ENCODE results near the gene STAG1.

Gene STAG1

DNA sequence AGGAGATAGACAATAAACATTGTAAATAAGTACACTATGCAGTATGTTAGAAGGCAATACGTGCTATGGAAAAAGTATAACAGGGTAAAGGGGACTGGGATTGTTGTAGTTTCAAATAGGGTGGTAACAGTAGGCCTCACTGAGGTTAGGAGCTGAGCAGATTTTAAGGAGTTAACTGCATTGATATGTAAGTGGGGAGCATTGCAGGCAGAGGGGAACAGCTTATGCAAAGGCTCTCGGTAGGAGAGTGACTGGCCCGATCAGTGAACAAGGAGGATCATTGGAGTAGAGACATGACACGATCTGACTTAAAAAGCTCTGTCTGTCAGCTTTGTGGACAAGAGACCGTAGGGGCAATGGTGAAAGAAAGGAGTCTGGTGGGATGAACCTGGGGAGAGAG, 455.2 kb downstream of the STAG1 start:
- DNase-seq, result no peak

DNA sequence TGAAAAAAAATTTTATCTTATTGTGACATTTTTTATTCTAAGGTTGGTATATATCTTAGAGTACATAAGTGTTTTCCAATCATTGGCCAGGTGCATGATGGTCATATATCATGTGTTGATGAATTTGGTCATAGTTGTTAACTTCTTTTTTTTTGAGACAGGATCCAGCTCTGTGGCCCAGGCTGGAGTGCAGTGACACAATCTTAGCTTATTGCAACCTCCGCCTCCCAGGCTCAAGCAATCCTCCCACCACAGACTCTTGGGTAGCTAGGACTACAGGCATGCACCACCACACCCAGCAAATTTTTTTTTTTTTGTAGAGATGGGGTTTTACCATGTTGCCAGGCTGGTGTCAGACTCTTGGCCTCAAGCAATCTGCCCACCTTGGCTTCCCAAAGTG, 458.0 kb downstream of the STAG1 start:
- no peak for DNase-seq

- DNase-seq, result no peak
Measured at GRCh38 chr3:136293279-136293678, 458.9 kb downstream of the STAG1 start.

GRCh38 chr3:136292500-136292899, 459.7 kb downstream of the STAG1 start:
- DNase-seq, result no peak

DNA sequence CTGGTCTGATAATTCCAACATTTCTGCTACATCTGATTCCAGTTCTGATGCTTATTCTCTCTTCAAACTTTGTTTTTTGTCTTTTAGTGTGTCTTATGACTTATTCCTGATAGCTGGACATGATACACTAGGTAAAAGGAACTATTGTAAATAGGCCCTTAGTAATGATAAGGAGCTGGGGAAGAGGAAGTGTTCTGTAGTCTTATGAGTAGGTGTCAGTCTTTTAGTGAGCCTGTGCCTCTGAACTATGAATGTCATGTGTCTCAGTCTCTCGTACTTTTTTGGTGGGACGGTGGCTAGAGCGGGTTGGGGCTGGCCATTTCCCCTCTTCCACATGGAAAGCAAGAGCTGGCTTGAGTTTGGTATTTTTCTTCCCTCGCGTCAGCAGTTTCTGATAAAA, 460.9 kb downstream of the STAG1 start:
- no peak for DNase-seq
